ENCODE measurements around the gene SLC41A2. TPM values are rescaled to one million over a fixed set of nuclear protein-coding genes. Genes with fewer than 3 reads are reported as not detected.
"Not testable (repeated sequence)": the region's sequence is repeated elsewhere in the genome, so short reads cannot be mapped to it uniquely, and the experiment has no call there.

SLC41A2 gene
- total RNA-seq, 2 donors from 2014 or later: 15.7 to 22.3 TPM

DNA sequence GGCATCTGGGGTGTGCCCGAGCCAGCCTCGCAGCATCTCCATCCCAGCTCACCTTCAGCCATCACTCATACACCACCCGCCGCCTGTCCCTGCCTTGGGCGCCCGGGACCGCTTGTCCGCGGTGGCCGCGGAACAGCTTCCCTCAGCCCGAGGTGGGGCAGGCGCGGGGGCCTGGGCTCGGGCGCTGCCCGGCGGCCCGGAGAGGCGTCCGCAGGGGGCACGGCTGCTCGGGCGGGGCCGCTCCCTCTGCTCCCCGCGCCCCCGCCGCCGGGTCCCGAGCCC lies 430 bp downstream of the SLC41A2 start:
- Mint-ChIP-seq H3K36me3 (ENCODE audit: insufficient read depth in 2 of 2) (peaks cover 0 to 4% of the 10 kb centered on the region in 2 donors), H3K4me1 (ENCODE audit: low read depth) (peaks cover 29% of the 10 kb centered on the region), H3K27ac (peak overlapping the region; percentile 88), H3K27me3 (ENCODE audit: low read depth) (peaks cover 37% of the 10 kb centered on the region), H3K9me3 (no peaks in the 10 kb centered on the region), H3K4me3 (peak overlapping the region; percentile 83 to 93)
- peak; percentile 45 to 54 for DNase-seq
- peak; percentile 38 to 45 for ATAC-seq (replicated peaks in 1 of 2)

DNA sequence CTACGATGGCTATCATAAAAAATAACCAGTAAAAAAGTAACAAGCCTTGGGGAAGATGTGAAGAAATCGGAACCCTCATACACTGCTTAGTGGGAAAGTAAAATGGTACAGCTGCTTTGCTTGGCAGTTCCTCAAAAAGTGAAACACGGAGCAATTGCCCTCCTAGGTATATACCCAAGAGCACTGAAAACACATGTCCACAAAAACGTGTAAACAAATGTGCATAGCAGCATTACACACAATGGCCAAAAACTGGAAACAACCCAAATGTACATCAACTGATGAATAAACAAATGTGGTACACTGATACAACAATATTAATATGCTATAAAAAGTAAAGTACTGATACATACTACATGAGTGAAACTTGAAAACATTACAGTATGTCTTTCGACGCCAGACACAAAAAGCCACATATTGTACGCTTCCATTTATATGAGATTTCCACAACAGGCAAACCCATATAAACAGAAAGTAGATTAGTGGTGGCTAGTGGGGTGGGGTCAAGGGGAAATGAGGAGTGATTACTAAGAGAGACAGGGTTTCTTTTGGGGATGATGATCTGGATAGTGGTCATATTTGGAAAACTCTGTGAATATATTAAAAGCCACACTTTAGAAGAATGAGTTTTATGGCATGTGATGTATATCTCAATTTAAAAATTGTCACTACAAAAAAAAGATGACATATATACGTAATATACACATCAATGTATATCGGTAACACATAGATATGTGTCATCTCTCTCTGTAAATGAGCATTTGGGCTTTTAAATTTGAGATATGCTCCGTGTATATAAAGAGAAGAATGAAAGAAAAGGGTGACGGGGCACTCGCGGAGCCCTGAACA lies 996 bp downstream of the SLC41A2 start:
- Mint-ChIP-seq H3K36me3 (ENCODE audit: insufficient read depth in 2 of 2) (peaks cover 0 to 4% of the 10 kb centered on the region in 2 donors), H3K27ac (peak overlapping the region; percentile 88), H3K27me3 (ENCODE audit: low read depth) (peaks cover 33% of the 10 kb centered on the region), H3K4me3 (peak overlapping the region; percentile 83 to 93), H3K4me1 (ENCODE audit: low read depth) (peaks cover 29% of the 10 kb centered on the region), H3K9me3 (no peaks in the 10 kb centered on the region)
- ATAC-seq (replicated peaks in 1 of 2) (peak in 1 of 2 donors; percentile 3), DNase-seq (no peak)

- H3K36me3 Mint-ChIP-seq (ENCODE audit: insufficient read depth in 2 of 2): peaks cover 0 to 4% of the 10 kb centered on the region in 2 donors
- no peaks in the 10 kb centered on the region for H3K9me3 Mint-ChIP-seq
- DNase-seq (no peak), ATAC-seq (replicated peaks in 1 of 2) (no peak)
- H3K4me1 Mint-ChIP-seq (ENCODE audit: low read depth): peaks cover 29% of the 10 kb centered on the region
- peaks cover 25% of the 10 kb centered on the region for H3K27me3 Mint-ChIP-seq (ENCODE audit: low read depth)
- H3K4me3 Mint-ChIP-seq: no peak overlapping the region
- H3K27ac Mint-ChIP-seq: no peak overlapping the region
These were observed 2.4 kb downstream of the SLC41A2 start for GRCh38 chr12:104955703-104956102.

GRCh38 chr12:104953323-104953722 lies 4.8 kb downstream of the SLC41A2 start:
- Mint-ChIP-seq H3K4me1 (ENCODE audit: low read depth) (peaks cover 9% of the 10 kb centered on the region), H3K27me3 (ENCODE audit: low read depth) (peaks cover 11% of the 10 kb centered on the region), H3K36me3 (ENCODE audit: insufficient read depth in 2 of 2) (peaks cover 0 to 1% of the 10 kb centered on the region in 2 donors), H3K4me3 (no peak overlapping the region), H3K9me3 (no peaks in the 10 kb centered on the region), H3K27ac (no peak overlapping the region)
- DNase-seq: no peak
- no peak for ATAC-seq (replicated peaks in 1 of 2)

GRCh38 chr12:104952816-104953215 lies 5.3 kb downstream of the SLC41A2 start:
- no peaks in the 10 kb centered on the region for H3K9me3 Mint-ChIP-seq
- peaks cover 0 to 1% of the 10 kb centered on the region in 2 donors for H3K36me3 Mint-ChIP-seq (ENCODE audit: insufficient read depth in 2 of 2)
- no peak overlapping the region for H3K27ac Mint-ChIP-seq
- DNase-seq (no peak), ATAC-seq (replicated peaks in 1 of 2) (no peak)
- peaks cover 9% of the 10 kb centered on the region for H3K4me1 Mint-ChIP-seq (ENCODE audit: low read depth)
- H3K27me3 Mint-ChIP-seq (ENCODE audit: low read depth): peaks cover 11% of the 10 kb centered on the region
- H3K4me3 Mint-ChIP-seq: no peak overlapping the region

DNA sequence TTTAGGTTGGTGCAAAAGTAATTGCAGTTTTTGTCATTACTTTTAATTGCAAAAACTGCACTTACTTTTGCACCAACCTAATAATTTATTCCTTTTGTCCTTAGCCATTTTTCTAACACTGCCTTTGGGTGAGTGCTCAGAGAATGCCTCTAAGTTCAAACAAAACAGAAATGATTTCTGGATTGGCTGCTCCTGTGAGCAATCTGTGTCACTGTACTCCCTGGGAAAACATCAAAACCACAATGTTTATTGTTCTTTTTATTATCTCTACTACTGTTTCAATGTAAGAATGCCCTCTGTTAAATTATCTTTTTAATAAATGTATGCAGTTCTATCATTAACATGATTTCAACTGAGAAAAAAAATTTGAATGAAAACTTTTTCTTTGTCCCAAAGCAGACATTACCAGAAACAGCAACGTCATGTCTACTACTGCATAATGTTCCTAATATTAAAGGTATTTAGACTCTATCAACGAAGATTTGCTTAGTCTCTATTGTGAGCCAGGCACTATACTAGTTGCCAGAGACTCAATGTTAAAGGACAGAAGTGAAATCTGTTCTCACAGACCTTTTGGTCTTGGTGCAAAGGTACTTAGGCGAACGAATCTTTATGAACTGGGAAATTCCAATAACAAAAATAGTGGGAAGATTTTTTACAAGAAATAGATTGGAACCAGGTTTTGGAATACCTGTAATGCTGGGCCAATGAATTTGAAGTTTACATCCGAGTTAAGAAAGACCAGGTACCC lies 6.2 kb downstream of the SLC41A2 start:
- DNase-seq: no peak
- Mint-ChIP-seq H3K27me3 (ENCODE audit: low read depth) (peaks cover 11% of the 10 kb centered on the region), H3K4me1 (ENCODE audit: low read depth) (peaks cover 3% of the 10 kb centered on the region), H3K4me3 (no peak overlapping the region), H3K27ac (no peak overlapping the region), H3K9me3 (no peaks in the 10 kb centered on the region), H3K36me3 (ENCODE audit: insufficient read depth in 2 of 2) (no peaks in the 10 kb centered on the region)
- ATAC-seq (replicated peaks in 1 of 2): no peak

GRCh38 chr12:104948716-104949115 lies 9.4 kb downstream of the SLC41A2 start:
- not testable (repeated sequence) for H3K9me3 Mint-ChIP-seq; H3K27ac Mint-ChIP-seq; H3K27me3 Mint-ChIP-seq (ENCODE audit: low read depth)

GRCh38 chr12:104944252-104944651 lies 13.8 kb downstream of the SLC41A2 start:
- Mint-ChIP-seq H3K27me3 (ENCODE audit: low read depth) (no peaks in the 10 kb centered on the region), H3K9me3 (peaks cover 0 to 2% of the 10 kb centered on the region in 2 donors), H3K36me3 (ENCODE audit: insufficient read depth in 2 of 2) (peaks cover 0 to 1% of the 10 kb centered on the region in 2 donors), H3K27ac (no peak overlapping the region), H3K4me1 (ENCODE audit: low read depth) (no peaks in the 10 kb centered on the region), H3K4me3 (no peak overlapping the region)
- DNase-seq: no peak
- ATAC-seq (replicated peaks in 1 of 2): no peak

More at GRCh38 chr12:104948716-104949115, 9.4 kb downstream of the SLC41A2 start:
- not testable (repeated sequence) for ATAC-seq (replicated peaks in 1 of 2); H3K4me3 Mint-ChIP-seq; H3K36me3 Mint-ChIP-seq (ENCODE audit: insufficient read depth in 2 of 2); H3K4me1 Mint-ChIP-seq (ENCODE audit: low read depth); DNase-seq

GRCh38 chr12:104943401-104943800 lies 14.7 kb downstream of the SLC41A2 start:
- H3K27me3 Mint-ChIP-seq (ENCODE audit: low read depth); ATAC-seq (replicated peaks in 1 of 2); H3K9me3 Mint-ChIP-seq; H3K36me3 Mint-ChIP-seq (ENCODE audit: insufficient read depth in 2 of 2); H3K4me3 Mint-ChIP-seq; H3K27ac Mint-ChIP-seq; H3K4me1 Mint-ChIP-seq (ENCODE audit: low read depth); DNase-seq: not testable (repeated sequence)

DNA sequence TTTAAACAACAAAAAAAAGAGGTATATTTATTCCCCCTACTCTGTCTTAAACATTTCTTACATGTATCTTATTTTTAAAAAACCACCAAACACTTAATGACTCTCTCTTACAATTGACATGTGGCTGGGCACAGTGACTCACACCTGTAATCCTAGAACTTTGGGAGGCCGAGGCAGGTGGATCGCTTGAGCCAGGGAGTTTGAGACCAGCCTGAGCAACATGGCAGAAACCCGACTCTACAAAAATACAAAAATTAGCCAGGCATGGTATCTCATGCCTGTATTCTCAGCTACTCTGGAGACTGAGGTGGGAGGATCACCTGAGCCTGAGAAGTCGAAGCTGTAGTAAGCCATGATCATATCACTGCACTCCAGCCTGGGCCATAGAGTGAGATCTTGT lies 16.0 kb downstream of the SLC41A2 start:
- Mint-ChIP-seq H3K4me3 (no peak overlapping the region), H3K27me3 (ENCODE audit: low read depth) (peaks cover 10% of the 10 kb centered on the region), H3K4me1 (ENCODE audit: low read depth) (no peaks in the 10 kb centered on the region), H3K9me3 (peaks cover 0 to 2% of the 10 kb centered on the region in 2 donors), H3K36me3 (ENCODE audit: insufficient read depth in 2 of 2) (peaks cover 0 to 1% of the 10 kb centered on the region in 2 donors), H3K27ac (no peak overlapping the region)
- no peak for DNase-seq
- ATAC-seq (replicated peaks in 1 of 2): no peak

GRCh38 chr12:104941454-104941853 lies 16.6 kb downstream of the SLC41A2 start:
- peaks cover 0 to 1% of the 10 kb centered on the region in 2 donors for H3K36me3 Mint-ChIP-seq (ENCODE audit: insufficient read depth in 2 of 2)
- peaks cover 0 to 2% of the 10 kb centered on the region in 2 donors for H3K9me3 Mint-ChIP-seq
- DNase-seq (no peak), ATAC-seq (replicated peaks in 1 of 2) (no peak)
- peaks cover 10% of the 10 kb centered on the region for H3K27me3 Mint-ChIP-seq (ENCODE audit: low read depth)
- H3K4me3 Mint-ChIP-seq: no peak overlapping the region
- H3K4me1 Mint-ChIP-seq (ENCODE audit: low read depth): no peaks in the 10 kb centered on the region
- H3K27ac Mint-ChIP-seq: no peak overlapping the region

GRCh38 chr12:104939089-104939488 lies 19.0 kb downstream of the SLC41A2 start:
- ATAC-seq (replicated peaks in 1 of 2): no peak
- peaks cover 10% of the 10 kb centered on the region for H3K27me3 Mint-ChIP-seq (ENCODE audit: low read depth)

DNA sequence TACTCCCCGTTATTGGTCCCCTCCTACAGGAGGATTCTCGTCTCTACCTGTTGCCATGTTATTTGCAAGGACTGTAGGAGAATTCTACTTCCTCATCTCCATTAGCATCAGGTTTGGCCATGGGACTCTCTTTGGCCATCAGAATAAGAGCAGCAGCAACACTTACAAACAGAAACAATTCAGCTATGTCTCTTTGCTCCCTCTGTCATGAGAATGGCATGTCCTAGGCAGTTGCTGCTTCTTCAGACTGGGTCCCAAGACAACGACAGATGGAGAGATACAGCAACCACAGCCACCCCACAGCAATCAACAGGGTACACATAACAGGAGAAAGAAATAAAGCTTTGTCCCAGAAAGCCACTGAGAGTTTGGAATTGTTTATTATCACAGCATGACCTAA lies 19.7 kb downstream of the SLC41A2 start:
- no peak for ATAC-seq (replicated peaks in 1 of 2)
- H3K4me3 Mint-ChIP-seq: no peak overlapping the region
- H3K36me3 Mint-ChIP-seq (ENCODE audit: insufficient read depth in 2 of 2): no peaks in the 10 kb centered on the region
- peaks cover 10% of the 10 kb centered on the region for H3K27me3 Mint-ChIP-seq (ENCODE audit: low read depth)
- no peak for DNase-seq
- no peaks in the 10 kb centered on the region for H3K9me3 Mint-ChIP-seq
- H3K27ac Mint-ChIP-seq: no peak overlapping the region
- H3K4me1 Mint-ChIP-seq (ENCODE audit: low read depth): no peaks in the 10 kb centered on the region

More at GRCh38 chr12:104939089-104939488, 19.0 kb downstream of the SLC41A2 start:
- peaks cover 0 to 2% of the 10 kb centered on the region in 2 donors for H3K9me3 Mint-ChIP-seq
- H3K4me3 Mint-ChIP-seq: no peak overlapping the region
- H3K4me1 Mint-ChIP-seq (ENCODE audit: low read depth): no peaks in the 10 kb centered on the region
- peaks cover 0 to 1% of the 10 kb centered on the region in 2 donors for H3K36me3 Mint-ChIP-seq (ENCODE audit: insufficient read depth in 2 of 2)
- H3K27ac Mint-ChIP-seq: no peak overlapping the region
- DNase-seq: no peak
